Activated B cell treated with CpG ODN at 0.5 μM for 24 hours (primary cell): Measurements from ENCODE around the gene MYLK4. TPM values are rescaled to one million over a fixed set of nuclear protein-coding genes. Genes with fewer than 3 reads are reported as not detected.

Source experiments
- ATAC-seq: fragments of 200-7000 bp; cut with Tn5 transposase; one replicate; pipeline ENCODE4 v1.10.0; 2021; ENCODE audit warnings: low read depth, mild to moderate bottlenecking, moderate library complexity
- CTCF ChIA-PET: fragments of 350-600 bp; sonication (Branson Sonifier 250); formaldehyde crosslinking; loops from one replicate; lab custom pipeline; 2021; ENCODE audit warnings: antibody characterized with exemption; lab: Charles Lee
- POLR2A ChIA-PET: fragments of 350-600 bp; sonication (Branson Sonifier 250); formaldehyde crosslinking; loops from one replicate; lab custom pipeline; 2021; ENCODE audit warnings: antibody characterized with exemption; lab: Charles Lee
- DNase-seq: peaks from one replicate; pipeline ENCODE4 v3.0.0; 2022
- H3K27ac Mint-ChIP-seq: one replicate; pipeline ENCODE4 v1.8.0; 2020; ENCODE audit warnings: mixed read lengths
- H3K27me3 Mint-ChIP-seq: one replicate; pipeline ENCODE4 v1.8.0; 2021; ENCODE audit warnings: mixed read lengths
- H3K36me3 Mint-ChIP-seq: one replicate; pipeline ENCODE4 v1.8.0; 2021; ENCODE audit warnings: low read depth, mixed read lengths
- H3K4me1 Mint-ChIP-seq: one replicate; pipeline ENCODE4 v1.8.0; 2021; ENCODE audit warnings: mixed read lengths
- H3K4me3 Mint-ChIP-seq: one replicate; pipeline ENCODE4 v1.8.0; 2020; ENCODE audit warnings: mild to moderate bottlenecking, mixed read lengths
- H3K9me3 Mint-ChIP-seq: one replicate; pipeline ENCODE4 v1.8.0; 2020; ENCODE audit warnings: mixed read lengths
- CTCF ChIP-seq: fragments of 200-600 bp; IDR thresholded peaks from one replicate; pipeline ENCODE4 v1.8.0; 2022; ENCODE audit warnings: antibody characterized with exemption, mild to moderate bottlenecking
- intact Hi-C: fragments of 100-400 bp; cut with micrococcal nuclease; formaldehyde crosslinking; loops from one replicate; pipeline ENCODE4 v1.15.1; 2024
- total RNA-seq: library from RNA; stranded (reverse); gene quantifications from 2 replicates; pipeline ENCODE4 v1.2.3, GENCODE V29; 2022

The MYLK4 gene
- total RNA-seq, 1 donor from 2014 or later = 0.58 TPM

GRCh38 chr6:2636672-2637071 is 114.0 kb downstream of the MYLK4 start:
- Mint-ChIP-seq H3K4me3 (no peak overlapping the region), H3K27ac (no peak overlapping the region), H3K36me3 (no peaks in the 10 kb centered on the region), H3K4me1 (peaks cover 3% of the 10 kb centered on the region), H3K27me3 (peaks cover 17% of the 10 kb centered on the region), H3K9me3 (no peaks in the 10 kb centered on the region)
- CTCF ChIA-PET = interaction anchor here (2.1 kb wide), 1 partner anchor 24 kb away, joined by 5 read pairs; no protein-coding TSS in a partner anchor
- intact Hi-C loops = loop anchor here (10.0 kb wide), 1 partner anchor 118 kb away; the partner anchor contains the start of gene MYLK4
- no peak for ATAC-seq
- no peak for TF ChIP-seq CTCF
- DNase-seq = no peak
- POLR2A ChIA-PET = no interaction called here

GRCh38 chr6:2635911-2636310 is 114.8 kb downstream of the MYLK4 start:
- no peak for TF ChIP-seq CTCF
- Mint-ChIP-seq H3K9me3 (no peaks in the 10 kb centered on the region), H3K4me3 (no peak overlapping the region), H3K27ac (no peak overlapping the region), H3K4me1 (peaks cover 3% of the 10 kb centered on the region), H3K36me3 (no peaks in the 10 kb centered on the region), H3K27me3 (peaks cover 12% of the 10 kb centered on the region)
- ChIA-PET POLR2A (no interaction called here), CTCF (interaction anchor here (2.1 to 5.9 kb wide), 3 partner anchors 8 to 1039 kb away, joined by 5 to 91 read pairs (median 21); no protein-coding TSS in a partner anchor)
- intact Hi-C loops = loop anchor here (2.0 to 10.0 kb wide), 3 partner anchors 59 to 1031 kb away; partner anchors contain the start of gene MYLK4
- no peak for DNase-seq
- ATAC-seq = no peak

GRCh38 chr6:2634139-2634964 is 116.4 kb downstream of the MYLK4 start:
- H3K27ac Mint-ChIP-seq = no peak overlapping the region
- H3K4me3 Mint-ChIP-seq = peak overlapping the region; percentile 79
- H3K36me3 Mint-ChIP-seq = no peaks in the 10 kb centered on the region
- ATAC-seq (peak; percentile 97), DNase-seq (peak; percentile 82)
- H3K9me3 Mint-ChIP-seq = no peaks in the 10 kb centered on the region
- no peak for TF ChIP-seq CTCF
- POLR2A ChIA-PET = interaction anchor here (0.6 to 1.1 kb wide), 3 partner anchors 19 to 1156 kb away, joined by 3 to 4 read pairs (median 3); no protein-coding TSS in a partner anchor
- CTCF ChIA-PET = interaction anchor here (0.6 to 5.9 kb wide), 24 partner anchors 9 to 1062 kb away, joined by 3 to 91 read pairs (median 4); partner anchors contain the start of gene MYLK4
- H3K27me3 Mint-ChIP-seq = peaks cover 2% of the 10 kb centered on the region
- H3K4me1 Mint-ChIP-seq = peaks cover 3% of the 10 kb centered on the region
- intact Hi-C loops = loop anchor here (1.0 to 10.0 kb wide), 7 partner anchors 60 to 1038 kb away; partner anchors contain the start of gene MYLK4

GRCh38 chr6:2633736-2634135 is 117.0 kb downstream of the MYLK4 start:
- Mint-ChIP-seq H3K4me1 (peaks cover 3% of the 10 kb centered on the region), H3K27ac (no peak overlapping the region), H3K9me3 (no peaks in the 10 kb centered on the region), H3K36me3 (no peaks in the 10 kb centered on the region), H3K27me3 (no peaks in the 10 kb centered on the region), H3K4me3 (peak overlapping the region; percentile 79)
- ChIA-PET CTCF (interaction anchor here (0.6 to 5.9 kb wide), 18 partner anchors 8 to 1061 kb away, joined by 3 to 91 read pairs (median 5); partner anchors contain the start of gene MYLK4), POLR2A (no interaction called here)
- intact Hi-C loops = loop anchor here (1.0 to 10.0 kb wide), 7 partner anchors 61 to 1037 kb away; partner anchors contain the start of gene MYLK4
- DNase-seq = no peak
- ATAC-seq = no peak
- no peak for TF ChIP-seq CTCF
